Pancreas (tissue), 10 donors: ENCODE measurements around the gene COL2A1. TPM values are rescaled to one million over a fixed set of nuclear protein-coding genes. Genes with fewer than 3 reads are reported as not detected.

ENCODE experiments used
- ATAC-seq, 4 donors: fragments of 200-7000 bp; cut with Tn5 transposase; one replicate each; pipeline versions ENCODE4 v1.8.0 to v1.9.1; 2020; ENCODE audit warnings: mild to moderate bottlenecking in 4 of 4, moderate library complexity in 4 of 4
- DNase-seq, 6 donors: peaks; one replicate each; pipeline ENCODE4 v3.0.0-alpha.2; 2020
- FAIRE-seq: peaks from 2 replicates; lab custom pipeline; 2012; peaks lifted over from hg19 to GRCh38; lab: Jason Lieb, UNC
- H3K27ac ChIP-seq, 4 donors: fragments of 200-600 bp; sonication (generic); 1 replicate in 3 of 4; 2 replicates in 1 of 4; pipeline versions ENCODE4 v1.5.0 to v1.8.0; 2020
- H3K27me3 ChIP-seq, 4 donors: fragments of 200-600 bp; one replicate each; pipeline ENCODE4 v1.8.0; 2021
- H3K36me3 ChIP-seq, 3 donors: fragments of 200-600 bp; sonication (generic) in 1 of 3; one replicate each; pipeline versions ENCODE4 v1.5.0 to v1.8.0; 2020 to 2021
- H3K4me1 ChIP-seq, 3 donors: fragments of 200-600 bp; one replicate each; pipeline ENCODE4 v1.8.0; 2021
- H3K4me3 ChIP-seq, 4 donors: fragments of 200-600 bp; sonication (generic) in 2 of 4; one replicate each; pipeline versions ENCODE4 v1.5.0 to v1.8.0; 2020 to 2021
- H3K9me3 ChIP-seq, 4 donors: fragments of 200-600 bp; one replicate each; pipeline ENCODE4 v1.8.0; 2021
- CTCF ChIP-seq, 4 donors: fragments of 200-600 bp; sonication (generic) in 3 of 4; IDR thresholded peaks; one replicate each; pipeline versions ENCODE4 v1.5.0 to v1.8.0; 2021; ENCODE audit warnings: antibody characterized with exemption in 4 of 4
- WGBS, 2 donors: extraction: QIAGEN DNeasy Blood & Tissue Kit; methylation state at CpG; one replicate each; pipeline ENCODE4 v1.1.7; 2013; 5-methylcytosine and 5-hydroxymethylcytosine counted together
- intact Hi-C, 3 donors: fragments of 100-400 bp; cut with DNase I; formaldehyde crosslinking; loops; one replicate each; pipeline versions ENCODE4 v1.11.1 to v1.14.2; 2022
- polyA plus RNA-seq, 2 donors: library from polyadenylated mRNA; stranded (reverse); fragments of 200-250 nt; gene quantifications; one replicate each; pipeline ENCODE4 v1.2.3, GENCODE V29; 2013
- total RNA-seq, 6 donors: library from RNA; stranded (reverse); fragmentation: NEBNext Ultra II Directional in 4 of 6; extraction: Animal tissue kit (Norgen Biotek cat#: 25700) in 4 of 6; gene quantifications; one replicate each; pipeline versions ENCODE4 v1.2.1 to v1.2.4, GENCODE V29; 2021 to 2023
- donor health status: healthy with polysubstance abuse.
- donor health status: DM: no; HTN: no; CAD: no; lungs with moderate emphysema.
- donor health status: DM: no; HTN: no; CAD: no.
- donor health status: control.
- donor health status: control.
- donor health status: Bipolar disorder and iron deficiency.
- donor health status: DM: yes; HTN: yes; CAD: no.
- donor health status: DM: no; HTN: no; CAD: no.
- donor health status: DM: no; HTN: no; CAD: no.
- donor health status: DM: yes; HTN: yes; CAD: no.

COL2A1 gene
- total and polyA plus RNA-seq, 8 donors = 0.04 to 0.12 (median 0.06) TPM; not detected in 5

- FAIRE-seq (no peak), ATAC-seq (no peak), DNase-seq (no peak)
- intact Hi-C loops = no loop called here
- H3K27ac ChIP-seq = no peak overlapping the region
- no peak for TF ChIP-seq CTCF (IDR thresholded peaks at IDR 0.05)
- WGBS, 2 donors = 51 to 57% methylated on average over 5 of the region's 5 CpGs
- H3K27me3 ChIP-seq = no peaks in the 10 kb centered on the region
- H3K4me1 ChIP-seq = no peaks in the 10 kb centered on the region
- no peaks in the 10 kb centered on the region for H3K36me3 ChIP-seq
- H3K9me3 ChIP-seq = no peaks in the 10 kb centered on the region
- H3K4me3 ChIP-seq = no peak overlapping the region
Observed at GRCh38 chr12:48028541-48029431, 24.5 kb upstream of the COL2A1 start.

GRCh38 chr12:48027183-48028002, 23.1 kb upstream of the COL2A1 start:
- 76 to 77% methylated on average over 18 of the region's 18 CpGs for WGBS, 2 donors
- FAIRE-seq (no peak), ATAC-seq (no peak), DNase-seq (no peak)
- no peak for TF ChIP-seq CTCF (IDR thresholded peaks at IDR 0.05)
- no peak overlapping the region for H3K4me3 ChIP-seq
- no peaks in the 10 kb centered on the region for H3K36me3 ChIP-seq
- H3K27ac ChIP-seq = no peak overlapping the region
- H3K4me1 ChIP-seq = no peaks in the 10 kb centered on the region
- no peaks in the 10 kb centered on the region for H3K27me3 ChIP-seq
- intact Hi-C loops = no loop called here
- H3K9me3 ChIP-seq = no peaks in the 10 kb centered on the region

GRCh38 chr12:48026060-48026827, 22.0 kb upstream of the COL2A1 start:
- FAIRE-seq = no peak
- 66 to 70% methylated on average over 7 of the region's 7 CpGs for WGBS, 2 donors

GRCh38 chr12:48025281-48025680, 21.0 kb upstream of the COL2A1 start:
- intact Hi-C loops = no loop called here
- no peak for TF ChIP-seq CTCF (IDR thresholded peaks at IDR 0.05)
- 74 to 79% methylated on average over 7 of the region's 7 CpGs for WGBS, 2 donors
- FAIRE-seq (no peak), ATAC-seq (no peak), DNase-seq (no peak)
- no peaks in the 10 kb centered on the region for H3K27me3 ChIP-seq
- H3K36me3 ChIP-seq = no peaks in the 10 kb centered on the region
- no peaks in the 10 kb centered on the region for H3K9me3 ChIP-seq
- H3K4me1 ChIP-seq = no peaks in the 10 kb centered on the region
- H3K27ac ChIP-seq = no peak overlapping the region
- no peak overlapping the region for H3K4me3 ChIP-seq

More at GRCh38 chr12:48026060-48026827, 22.0 kb upstream of the COL2A1 start:
- DNase-seq (no peak), ATAC-seq (no peak)
- TF ChIP-seq CTCF (IDR thresholded peaks at IDR 0.05) = no peak
- intact Hi-C loops = no loop called here
- no peaks in the 10 kb centered on the region for H3K27me3 ChIP-seq
- H3K9me3 ChIP-seq = no peaks in the 10 kb centered on the region
- no peak overlapping the region for H3K27ac ChIP-seq
- H3K4me1 ChIP-seq = no peaks in the 10 kb centered on the region
- no peaks in the 10 kb centered on the region for H3K36me3 ChIP-seq
- H3K4me3 ChIP-seq = no peak overlapping the region
